PC-3 (cell line): ENCODE data around the gene EFHC1. TPM values are rescaled to one million over a fixed set of nuclear protein-coding genes. Genes with fewer than 3 reads are reported as not detected.

Source experiments
- ATAC-seq: fragments of 200-7000 bp; cut with Tn5 transposase; 2 replicates; pipeline ENCODE4 v1.9.1; 2020; ENCODE audit warnings: mild to moderate bottlenecking, moderate library complexity
- BruUV-seq: library from RNA; stranded (reverse); fragments of 400-500 nt; replicated peaks from 2 replicates; lab custom pipeline; 2021; lab: Mats Ljungman, UMichigan
- CTCF ChIA-PET: fragments of 300-600 bp; sonication (Branson Sonifier 250); formaldehyde crosslinking; loops from one replicate; lab custom pipeline; 2022; ENCODE audit warnings: antibody characterized with exemption; lab: Charles Lee
- POLR2A ChIA-PET: fragments of 300-600 bp; sonication (Branson Sonifier 250); formaldehyde crosslinking; loops from one replicate; lab custom pipeline; 2022; ENCODE audit warnings: antibody characterized with exemption; ENCODE audit not compliant: unreplicated experiment; lab: Charles Lee
- DNase-seq: peaks from one replicate; pipeline ENCODE4 v3.0.0-alpha.2; 2015
- H2AFZ ChIP-seq: fragments of 300-600 bp; sonication (generic); 2 replicates; pipeline ENCODE4 v1.6.0; 2016; ENCODE audit warnings: antibody characterized with exemption, low read length
- H3F3A ChIP-seq: fragments of 300-600 bp; sonication (generic); one replicate; pipeline ENCODE4 v1.6.0; 2017; ENCODE audit warnings: antibody characterized with exemption, low read length, control low read depth, mild to moderate bottlenecking; ENCODE audit not compliant: unreplicated experiment
- H3K27ac ChIP-seq: fragments of 300-600 bp; sonication (generic); 2 replicates; pipeline ENCODE4 v1.5.1; 2016; ENCODE audit warnings: mild to moderate bottlenecking, low read length
- H3K27me3 ChIP-seq: fragments of 300-600 bp; sonication (generic); 2 replicates; pipeline ENCODE4 v1.6.1; 2016; ENCODE audit warnings: low read length, mixed read lengths
- H3K36me3 ChIP-seq: fragments of 300-600 bp; sonication (generic); 2 replicates; pipeline ENCODE4 v1.6.1; 2016; ENCODE audit warnings: low read depth, mixed run types, low read length, mixed read lengths
- H3K4me1 ChIP-seq: fragments of 300-600 bp; sonication (generic); 2 replicates; pipeline ENCODE4 v1.5.1; 2016; ENCODE audit warnings: low read length; ENCODE audit not compliant: insufficient read depth
- H3K4me2 ChIP-seq: fragments of 300-600 bp; sonication (generic); 2 replicates; pipeline ENCODE4 v1.6.0; 2016; ENCODE audit warnings: low read length
- H3K4me3 ChIP-seq: fragments of 300-600 bp; sonication (generic); 2 replicates; pipeline ENCODE4 v1.5.1; 2016; ENCODE audit warnings: mild to moderate bottlenecking, low read length, mixed read lengths
- H3K79me2 ChIP-seq: fragments of 300-600 bp; sonication (generic); 2 replicates; pipeline ENCODE4 v1.6.1; 2017; ENCODE audit warnings: low read length, mixed read lengths
- H3K9ac ChIP-seq: fragments of 300-600 bp; sonication (generic); 2 replicates; pipeline ENCODE4 v1.6.0; 2016; ENCODE audit warnings: mild to moderate bottlenecking, low read length
- H3K9me2 ChIP-seq: fragments of 300-600 bp; sonication (generic); replicated peaks from 2 replicates; pipeline ENCODE4 v1.6.1; 2016; ENCODE audit warnings: mixed run types, low read length, mixed read lengths
- H3K9me3 ChIP-seq: fragments of 300-600 bp; sonication (generic); 2 replicates; pipeline ENCODE4 v1.6.1; 2016; ENCODE audit warnings: low read length, mixed read lengths
- H4K20me1 ChIP-seq: fragments of 300-600 bp; sonication (generic); 2 replicates; pipeline ENCODE4 v1.6.1; 2016; ENCODE audit warnings: low read length, mixed read lengths
- CTCF ChIP-seq: fragments of 300-600 bp; sonication (generic); conservative IDR thresholded peaks from 2 replicates; pipeline ENCODE4 v1.5.1; 2017; ENCODE audit warnings: antibody characterized with exemption, low read depth, mild to moderate bottlenecking, low read length
- EZH2 ChIP-seq: fragments of 300-600 bp; sonication (generic); IDR thresholded peaks from one replicate; pipeline ENCODE4 v1.6.1; 2017; ENCODE audit warnings: antibody characterized with exemption, mild to moderate bottlenecking, low read length; ENCODE audit not compliant: unreplicated experiment
- EZH2phosphoT487 ChIP-seq: fragments of 300-600 bp; sonication (generic); IDR thresholded peaks from 2 replicates; pipeline ENCODE4 v1.6.1; 2018; ENCODE audit warnings: mild to moderate bottlenecking, antibody characterized with exemption, low read length, borderline replicate concordance
- intact Hi-C: fragments of 100-400 bp; cut with micrococcal nuclease; formaldehyde crosslinking; loops from 2 replicates; pipeline ENCODE4 v1.9.0; 2023
- total RNA-seq: library from RNA; depleted of rRNA; stranded (reverse); fragments of >200 nt; gene quantifications from 2 replicates; pipeline ENCODE4 v1.2.3, GENCODE V29; 2014

EFHC1 gene
- total RNA-seq, 1 experiment from 2014 or later = 22.4 TPM

- DNase-seq (no peak), ATAC-seq (no peak)
- Histone ChIP-seq H3K4me3 (no peak overlapping the region), H3K9ac (no peak overlapping the region), H4K20me1 (no peaks in the 10 kb centered on the region), H3K27ac (peak overlapping the region; percentile 81; the same call in 1 of the 2 replicates), H3K79me2 (no peaks in the 10 kb centered on the region), H3K9me2 (no peaks in the 10 kb centered on the region), H3K4me1 (peaks cover 32% of the 10 kb centered on the region), H3K36me3 (no peaks in the 10 kb centered on the region), H3K4me2 (peak overlapping the region; percentile 80), H2AFZ (no peak overlapping the region), H3F3A (peaks cover 4% of the 10 kb centered on the region), H3K27me3 (no peaks in the 10 kb centered on the region), H3K9me3 (no peaks in the 10 kb centered on the region)
- no peak for TF ChIP-seq EZH2phosphoT487
- no peak for TF ChIP-seq EZH2
- TF ChIP-seq CTCF = no peak
- no TSS peak for BruUV-seq
- CTCF ChIA-PET = no interaction called here
- intact Hi-C loops = no loop called here
- POLR2A ChIA-PET = no interaction called here
Measured at GRCh38 chr6:52388790-52389189, 31.4 kb upstream of the EFHC1 start.

GRCh38 chr6:52389264-52389625, 30.9 kb upstream of the EFHC1 start:
- Histone ChIP-seq H3K9me2 (no peaks in the 10 kb centered on the region), H3K4me3 (no peak overlapping the region), H3K9ac (no peak overlapping the region), H4K20me1 (no peaks in the 10 kb centered on the region), H3K36me3 (no peaks in the 10 kb centered on the region), H2AFZ (no peak overlapping the region), H3F3A (peaks cover 4% of the 10 kb centered on the region), H3K79me2 (no peaks in the 10 kb centered on the region), H3K4me2 (peak overlapping the region; percentile 80), H3K9me3 (no peaks in the 10 kb centered on the region), H3K4me1 (peaks cover 32% of the 10 kb centered on the region), H3K27ac (peak overlapping the region; percentile 81), H3K27me3 (no peaks in the 10 kb centered on the region)
- peak; percentile 8 for ATAC-seq
- CTCF ChIA-PET = interaction anchor here (1.0 to 1.3 kb wide), 4 partner anchors 11 to 104 kb away, joined by 5 to 14 read pairs (median 9); partner anchors contain the start of gene MCM3
- POLR2A ChIA-PET = no interaction called here
- intact Hi-C loops = no loop called here
- no TSS peak for BruUV-seq
- no peak for DNase-seq
- TF ChIP-seq EZH2phosphoT487 (no peak), EZH2 (no peak), CTCF (no peak)

DNA sequence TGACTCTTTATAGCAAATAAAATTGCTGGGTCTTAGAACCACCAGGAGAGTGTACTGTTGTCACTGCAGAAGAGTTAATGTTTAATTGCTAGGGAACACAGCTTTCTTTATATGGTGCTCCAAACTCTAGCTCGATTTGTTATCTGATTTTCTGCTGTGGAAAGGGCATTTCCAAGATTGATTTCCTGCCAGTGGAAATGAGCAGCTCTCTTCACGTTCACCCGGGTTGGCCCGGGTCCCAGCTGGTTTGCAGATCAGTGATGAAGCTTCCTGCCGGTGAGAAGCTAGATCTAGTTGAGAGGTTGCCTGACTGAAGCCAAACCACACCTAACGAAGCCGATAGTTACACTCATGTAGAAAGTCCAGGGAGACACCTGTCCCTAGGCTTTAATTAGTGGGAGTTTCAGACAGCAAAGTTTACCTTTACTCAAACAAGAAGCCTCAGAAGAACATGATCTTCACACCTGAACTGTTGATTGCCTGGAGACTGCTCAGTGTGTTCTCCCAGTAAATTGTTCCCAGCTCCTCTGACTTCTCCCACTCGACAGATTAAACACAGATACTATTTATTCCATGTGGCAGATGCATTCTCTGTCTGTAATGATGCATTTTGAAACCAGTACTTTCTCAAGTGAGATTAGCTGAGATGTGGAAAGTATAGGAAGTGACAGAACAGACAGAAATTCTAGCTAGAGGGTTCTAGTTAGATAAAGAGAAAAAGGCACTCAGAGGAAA, 30.3 kb upstream of the EFHC1 start:
- ChIA-PET CTCF (interaction anchor here (0.6 to 1.3 kb wide), 8 partner anchors 10 to 262 kb away, joined by 3 to 14 read pairs (median 4); partner anchors contain the start of gene MCM3), POLR2A (interaction anchor here (0.7 to 0.9 kb wide), 2 partner anchors 38 to 118 kb away, joined by 4 to 15 read pairs; no protein-coding TSS in a partner anchor)
- intact Hi-C loops = loop anchor here (1.0 to 2.0 kb wide), 2 partner anchors 37 to 105 kb away; partner anchors contain the start of gene MCM3
- Histone ChIP-seq H3K27ac (peak overlapping the region; percentile 81), H4K20me1 (no peaks in the 10 kb centered on the region), H3K27me3 (no peaks in the 10 kb centered on the region), H3K9ac (peak overlapping the region; percentile 29), H3K4me1 (peaks cover 32% of the 10 kb centered on the region), H3K36me3 (no peaks in the 10 kb centered on the region), H3F3A (peaks cover 4% of the 10 kb centered on the region), H3K9me2 (no peaks in the 10 kb centered on the region), H3K4me3 (peak overlapping the region; percentile 53), H3K4me2 (peak overlapping the region; percentile 80), H2AFZ (peak overlapping the region; percentile 2; the same call in 1 of the 2 replicates), H3K9me3 (no peaks in the 10 kb centered on the region), H3K79me2 (no peaks in the 10 kb centered on the region)
- TF ChIP-seq EZH2phosphoT487 (no peak), CTCF (peak; percentile 38; the same call in 1 of the 2 replicates), EZH2 (no peak)
- ATAC-seq (peak; percentile 87), DNase-seq (peak; percentile 91)
- BruUV-seq = no TSS peak
